GM12878 (cell line): Measurements from ENCODE around the gene HCFC1.

Experiments
- EGR1 ChIP-seq, 2 experiments: IDR thresholded peaks; 1 replicate in 1 of 2; 2 replicates in 1 of 2; pipeline ENCODE4 v1.6.1; 2011 to 2012; ENCODE audit warnings: low read depth in 2 of 2, low read length in 2 of 2, borderline replicate concordance in 1 of 2, mild to moderate bottlenecking in 1 of 2, moderate library complexity in 1 of 2
- NFXL1 ChIP-seq: fragments of 450-650 bp; IDR thresholded peaks from 2 replicates; pipeline ENCODE4 v1.6.1; 2017; ENCODE audit warnings: antibody characterized with exemption, mild to moderate bottlenecking, borderline replicate concordance
- POLR2A ChIP-seq: IDR thresholded peaks from 2 replicates; pipeline ENCODE4 v1.6.1; 2011; ENCODE audit warnings: low read depth, mild to moderate bottlenecking, low read length
- POLR2AphosphoS5 ChIP-seq: IDR thresholded peaks from 2 replicates; pipeline ENCODE4 v1.6.1; 2011; ENCODE audit warnings: mild to moderate bottlenecking, low read length, inconsistent platforms
- SMAD1 ChIP-seq: fragments of 450-650 bp; IDR thresholded peaks from 2 replicates; pipeline ENCODE4 v1.6.1; 2018; ENCODE audit warnings: mild to moderate bottlenecking, low read depth; ENCODE audit not compliant: partially characterized antibody
- WRNIP1 ChIP-seq: IDR thresholded peaks from 2 replicates; pipeline ENCODE4 v1.6.1; 2011; ENCODE audit warnings: low read depth, low read length, improper control_type of control experiment, borderline replicate concordance

- TF ChIP-seq POLR2AphosphoS5 (peak; percentile 52; the same call in 1 of the 2 replicates), NFXL1 (no peak), EGR1 (IDR thresholded peaks at IDR 0.05; ENCODE audit: borderline replicate concordance in 1 of 2, low read depth in 2 of 2, low read length in 2 of 2) (peak in 1 of 2 experiments; percentile 30; a peak in 1 of 3 replicates), POLR2A (peak; percentile 74; the same call in 1 of the 2 replicates), SMAD1 (no peak), WRNIP1 (no peak)
Observed at GRCh38 chrX:153927922-153928760, 43.5 kb downstream of the HCFC1 start.
